H9 (cell line): ENCODE measurements around the gene GNB1L. TPM values are rescaled to one million over a fixed set of nuclear protein-coding genes. Genes with fewer than 3 reads are reported as not detected.

Experiments
- DNase-seq: peaks from one replicate; pipeline ENCODE4 v3.0.0-alpha.2; 2017
- H2AFZ ChIP-seq: one replicate; pipeline ENCODE4 v1.6.1; 2013; ENCODE audit warnings: mild to moderate bottlenecking, low read length, control low read depth, moderate library complexity
- H2AK5ac ChIP-seq: 2 replicates; pipeline ENCODE4 v1.6.1; 2013; ENCODE audit warnings: low read length, control low read depth, mixed read lengths; ENCODE audit not compliant: insufficient read length
- H2BK120ac ChIP-seq: one replicate; pipeline ENCODE4 v1.6.1; 2013; ENCODE audit warnings: low read depth, mild to moderate bottlenecking, low read length, control low read depth, inconsistent platforms; ENCODE audit not compliant: poor library complexity, severe bottlenecking
- H2BK12ac ChIP-seq: 2 replicates; pipeline ENCODE4 v1.6.1; 2013; ENCODE audit warnings: low read length, control low read depth, mixed read lengths, low read depth; ENCODE audit not compliant: insufficient read length
- H2BK15ac ChIP-seq: 2 replicates; pipeline ENCODE4 v1.6.1; 2013; ENCODE audit warnings: low read depth, low read length, control low read depth
- H2BK20ac ChIP-seq: one replicate; pipeline ENCODE4 v1.6.1; 2013; ENCODE audit warnings: low read depth, mild to moderate bottlenecking, low read length, control low read depth, inconsistent platforms; ENCODE audit not compliant: poor library complexity, severe bottlenecking
- H2BK5ac ChIP-seq: 2 replicates; pipeline ENCODE4 v1.6.1; 2013; ENCODE audit warnings: low read length, control low read depth, mixed read lengths; ENCODE audit not compliant: insufficient read length
- H3K14ac ChIP-seq: 2 replicates; pipeline ENCODE4 v1.6.1; 2013; ENCODE audit warnings: low read length, control low read depth; ENCODE audit not compliant: insufficient read depth
- H3K18ac ChIP-seq: 2 replicates; pipeline ENCODE4 v1.6.1; 2013; ENCODE audit warnings: low read depth, mild to moderate bottlenecking, mixed read lengths, low read length, control low read depth; ENCODE audit not compliant: insufficient read length
- H3K23ac ChIP-seq: 2 replicates; pipeline ENCODE4 v1.6.1; 2013; ENCODE audit warnings: low read length, control low read depth, mixed read lengths, low read depth; ENCODE audit not compliant: insufficient read length
- H3K23me2 ChIP-seq: 2 replicates; pipeline ENCODE4 v1.6.1; 2013; ENCODE audit warnings: low read depth, mild to moderate bottlenecking, mixed read lengths, low read length, control low read depth; ENCODE audit not compliant: insufficient read length, poor library complexity, severe bottlenecking
- H3K27ac ChIP-seq: 2 replicates; pipeline ENCODE4 v1.5.1; 2013; ENCODE audit warnings: low read length, control low read depth, mixed read lengths, low read depth; ENCODE audit not compliant: insufficient read length
- H3K27me3 ChIP-seq: 2 replicates; pipeline ENCODE4 v1.6.1; 2013; ENCODE audit warnings: low read length, control low read depth, inconsistent platforms; ENCODE audit not compliant: insufficient read depth
- H3K4ac ChIP-seq: 2 replicates; pipeline ENCODE4 v1.6.1; 2013; ENCODE audit warnings: low read depth, mild to moderate bottlenecking, control low read depth, inconsistent platforms, low read length, moderate library complexity
- H3K4me1 ChIP-seq: 2 replicates; pipeline ENCODE4 v1.6.1; 2013; ENCODE audit warnings: low read length, control low read depth, inconsistent platforms; ENCODE audit not compliant: insufficient read depth
- H3K4me2 ChIP-seq: 2 replicates; pipeline ENCODE4 v1.6.1; 2013; ENCODE audit warnings: low read length, control low read depth, mixed read lengths; ENCODE audit not compliant: insufficient read length, insufficient read depth
- H3K56ac ChIP-seq: 2 replicates; pipeline ENCODE4 v1.6.1; 2013; ENCODE audit warnings: low read depth, mild to moderate bottlenecking, mixed read lengths, low read length, control low read depth; ENCODE audit not compliant: insufficient read length
- H3K79me1 ChIP-seq: 2 replicates; pipeline ENCODE4 v1.6.1; 2013; ENCODE audit warnings: low read depth, mild to moderate bottlenecking, moderate library complexity, low read length, control low read depth, inconsistent platforms; ENCODE audit not compliant: insufficient read depth, poor library complexity, severe bottlenecking
- H3K79me2 ChIP-seq: 2 replicates; pipeline ENCODE4 v1.6.1; 2013; ENCODE audit warnings: low read length, control low read depth, inconsistent platforms; ENCODE audit not compliant: insufficient read depth
- H3K9ac ChIP-seq: 2 replicates; pipeline ENCODE4 v1.6.1; 2013; ENCODE audit warnings: low read length, control low read depth, mixed read lengths; ENCODE audit not compliant: insufficient read length; ENCODE audit errors: extremely low read depth
- H3K9me3 ChIP-seq: one replicate; pipeline ENCODE4 v1.6.1; 2013; ENCODE audit warnings: low read depth, low read length, inconsistent platforms; ENCODE audit not compliant: control insufficient read depth
- H3T11ph ChIP-seq: one replicate; pipeline ENCODE4 v1.6.1; 2013; ENCODE audit warnings: mild to moderate bottlenecking, low read length, control low read depth, inconsistent platforms
- H4K20me1 ChIP-seq: one replicate; pipeline ENCODE4 v1.6.1; 2013; ENCODE audit not compliant: control insufficient read depth, insufficient read length, insufficient read depth
- H4K5ac ChIP-seq: 2 replicates; pipeline ENCODE4 v1.6.1; 2013; ENCODE audit warnings: low read depth, mild to moderate bottlenecking, mixed read lengths, low read length, control low read depth; ENCODE audit not compliant: insufficient read length
- H4K8ac ChIP-seq: replicated peaks from 2 replicates; pipeline ENCODE4 v1.6.1; 2013; ENCODE audit warnings: low read length, control low read depth, mixed read lengths, low read depth; ENCODE audit not compliant: insufficient read length
- H4K91ac ChIP-seq: 2 replicates; pipeline ENCODE4 v1.6.1; 2013; ENCODE audit warnings: low read depth, mild to moderate bottlenecking, moderate library complexity, mixed read lengths, low read length, control low read depth; ENCODE audit not compliant: insufficient read length
- H3K27ac Mint-ChIP-seq, 3 experiments: 2 replicates in 2 of 3; 3 replicates in 1 of 3; pipeline ENCODE4 v1.8.0; 2020 to 2021; ENCODE audit warnings: mixed read lengths in 3 of 3, mild to moderate bottlenecking in 1 of 3, moderate library complexity in 1 of 3
- H3K27me3 Mint-ChIP-seq: 2 replicates; pipeline ENCODE4 v1.8.0; 2021; ENCODE audit warnings: low read depth, mild to moderate bottlenecking, moderate library complexity, mixed read lengths
- H3K36me3 Mint-ChIP-seq, 3 experiments: 2 replicates in 2 of 3; 3 replicates in 1 of 3; pipeline ENCODE4 v1.8.0; 2020 to 2021; ENCODE audit warnings: low read depth in 3 of 3, mixed read lengths in 3 of 3; ENCODE audit not compliant: insufficient read depth in 1 of 3
- H3K4me1 Mint-ChIP-seq, 2 experiments: 2 replicates each; pipeline ENCODE4 v1.8.0; 2020; ENCODE audit warnings: mixed read lengths in 2 of 2
- H3K4me3 Mint-ChIP-seq, 2 experiments: 2 replicates in 1 of 2; 3 replicates in 1 of 2; pipeline ENCODE4 v1.8.0; 2020 to 2021; ENCODE audit warnings: mild to moderate bottlenecking in 2 of 2, mixed read lengths in 2 of 2, moderate library complexity in 1 of 2
- H3K9me3 Mint-ChIP-seq, 2 experiments: 2 replicates in 1 of 2; 3 replicates in 1 of 2; pipeline ENCODE4 v1.8.0; 2020; ENCODE audit warnings: mild to moderate bottlenecking in 2 of 2, mixed read lengths in 2 of 2, moderate library complexity in 1 of 2
- CTCF ChIP-seq: fragments of 200-600 bp; sonication (generic); conservative IDR thresholded peaks from 3 replicates; pipeline ENCODE4 v1.8.0; 2021; ENCODE audit warnings: antibody characterized with exemption, mild to moderate bottlenecking
- WGBS: extraction: QIAGEN DNeasy Blood & Tissue Kit; methylation state at CpG from one replicate; pipeline ENCODE4 v1.1.7; 2013; ENCODE audit warnings: missing lambda C conversion rate, low lambda C conversion rate, mixed read lengths; ENCODE audit not compliant: insufficient read length; ENCODE audit errors: extremely low coverage; 5-methylcytosine and 5-hydroxymethylcytosine counted together
- total RNA-seq: library from RNA; stranded (reverse); gene quantifications from 2 replicates; pipeline ENCODE4 v1.2.1, GENCODE V29; 2021

GNB1L gene
- total RNA-seq, 1 experiment from 2014 or later: 22.4 TPM

DNA sequence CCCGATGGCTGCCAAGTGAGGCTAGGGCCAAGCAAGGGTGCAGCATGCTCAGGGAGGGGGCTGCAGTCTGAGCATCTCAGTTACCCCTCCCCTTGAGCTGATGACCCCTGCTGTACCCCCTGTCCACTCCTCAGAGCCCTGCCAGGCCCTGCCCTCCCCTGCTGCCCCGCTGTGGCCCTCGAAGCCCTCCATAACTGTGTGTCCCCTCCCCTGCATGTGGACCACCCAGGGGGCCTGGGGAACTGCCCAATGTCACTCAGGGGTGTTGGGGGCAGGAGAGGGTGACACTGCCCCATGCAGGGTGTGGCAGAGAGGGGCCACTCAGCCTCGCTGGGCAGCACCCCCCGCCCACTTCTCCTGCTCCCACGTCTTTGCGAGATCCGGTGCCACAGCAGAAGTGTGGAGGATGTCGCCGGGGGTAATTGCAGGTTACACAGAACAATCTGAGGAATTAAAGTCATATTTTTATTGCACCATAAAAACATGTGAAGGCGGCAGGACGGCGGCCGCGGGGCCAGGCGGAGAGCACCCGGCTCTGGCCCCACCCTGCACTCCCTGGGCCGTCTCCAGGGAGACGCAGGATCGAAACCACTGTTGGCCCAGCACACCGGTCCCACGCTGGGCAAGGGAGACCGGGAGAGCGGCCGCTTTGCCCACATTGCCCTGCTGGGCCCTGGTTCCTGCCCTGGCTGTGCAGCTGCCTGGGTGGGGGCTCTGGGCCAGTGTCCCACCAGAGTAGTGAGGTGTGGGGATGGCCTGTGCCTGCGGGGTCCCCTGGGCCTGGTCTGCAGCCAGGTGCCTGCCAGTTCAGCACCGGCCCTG lies 18.7 kb upstream of the GNB1L start:
- H3K27ac ChIP-seq: no peak overlapping the region
- no peak overlapping the region for H2BK20ac ChIP-seq
- no peak overlapping the region for H3K23ac ChIP-seq
- no peaks in the 10 kb centered on the region; the same call in 1 of the 2 replicates for H3K4me1 ChIP-seq
- H4K20me1 ChIP-seq: no peaks in the 10 kb centered on the region
- no peak overlapping the region for H2BK120ac ChIP-seq
- H2BK12ac ChIP-seq: no peak overlapping the region
- Mint-ChIP-seq H3K9me3 (no peaks in the 10 kb centered on the region), H3K27me3 (no peaks in the 10 kb centered on the region), H3K4me1 (peaks cover 11 to 17% of the 10 kb centered on the region in 2 experiments), H3K4me3 (no peak overlapping the region), H3K27ac (no peak overlapping the region), H3K36me3 (no peaks in the 10 kb centered on the region)
- no peaks in the 10 kb centered on the region for H3K9me3 ChIP-seq
- H3T11ph ChIP-seq: no peak overlapping the region
- H3K4me2 ChIP-seq: no peak overlapping the region
- TF ChIP-seq CTCF: no peak
- WGBS: no CpG with 5 or more reads among the region's 27 CpGs
- no peaks in the 10 kb centered on the region for H3K23me2 ChIP-seq
- no peak overlapping the region for H3K18ac ChIP-seq
- no peak overlapping the region for H3K4ac ChIP-seq
- H4K5ac ChIP-seq: no peak overlapping the region
- H3K9ac ChIP-seq: no peak overlapping the region
- H3K79me1 ChIP-seq: no peaks in the 10 kb centered on the region
- no peak overlapping the region for H4K91ac ChIP-seq
- no peaks in the 10 kb centered on the region for H3K27me3 ChIP-seq
- H3K14ac ChIP-seq: peak overlapping the region; percentile 34; the same call in 1 of the 2 replicates
- no peaks in the 10 kb centered on the region for H3K79me2 ChIP-seq
- H4K8ac ChIP-seq: no peak overlapping the region
- H2BK15ac ChIP-seq: no peak overlapping the region
- no peak for DNase-seq
- no peak overlapping the region for H2BK5ac ChIP-seq
- no peak overlapping the region for H2AFZ ChIP-seq
- H2AK5ac ChIP-seq: no peak overlapping the region
- H3K56ac ChIP-seq: no peak overlapping the region
